ENCODE measurements around the gene RABGAP1. TPM values are rescaled to one million over a fixed set of nuclear protein-coding genes. Genes with fewer than 3 reads are reported as not detected.

RABGAP1 gene
- total RNA-seq, 1 experiment from 2014 or later, result 15.3 TPM

- DNase-seq, result no peak
- H3K9me3 ChIP-seq, result no peaks in the 10 kb centered on the region
- H3K27me3 ChIP-seq, result no peaks in the 10 kb centered on the region
- peaks cover 10% of the 10 kb centered on the region for H3K36me3 ChIP-seq
- no peak overlapping the region for H3K4me3 ChIP-seq
These were observed 112.9 kb downstream of the RABGAP1 start for GRCh38 chr9:123053711-123054110.

GRCh38 chr9:123058834-123059233, 118.0 kb downstream of the RABGAP1 start:
- Histone ChIP-seq H3K36me3 (peaks cover 7% of the 10 kb centered on the region), H3K9me3 (no peaks in the 10 kb centered on the region), H3K27me3 (no peaks in the 10 kb centered on the region), H3K4me3 (no peak overlapping the region)
- no peak for DNase-seq

- no peaks in the 10 kb centered on the region for H3K9me3 ChIP-seq
- no peak overlapping the region for H3K4me3 ChIP-seq
- H3K36me3 ChIP-seq, result peaks cover 5% of the 10 kb centered on the region
- no peaks in the 10 kb centered on the region for H3K27me3 ChIP-seq
- no peak for DNase-seq
These were observed 118.8 kb downstream of the RABGAP1 start for GRCh38 chr9:123059472-123060220.

GRCh38 chr9:123061216-123061615, 120.4 kb downstream of the RABGAP1 start:
- no peaks in the 10 kb centered on the region for H3K27me3 ChIP-seq
- no peaks in the 10 kb centered on the region for H3K9me3 ChIP-seq
- H3K36me3 ChIP-seq, result peaks cover 8% of the 10 kb centered on the region
- no peak for DNase-seq
- H3K4me3 ChIP-seq, result no peak overlapping the region

- DNase-seq, result peak; percentile 29
These were observed 121.7 kb downstream of the RABGAP1 start for GRCh38 chr9:123062351-123063176.

GRCh38 chr9:123063177-123063598, 122.4 kb downstream of the RABGAP1 start:
- DNase-seq, result no peak
- H3K4me3 ChIP-seq, result no peak overlapping the region

More at GRCh38 chr9:123062351-123063176, 121.7 kb downstream of the RABGAP1 start:
- Histone ChIP-seq H3K4me3 (no peak overlapping the region), H3K9me3 (no peaks in the 10 kb centered on the region), H3K27me3 (no peaks in the 10 kb centered on the region), H3K36me3 (peaks cover 16% of the 10 kb centered on the region)

GRCh38 chr9:123063896-123064295, 123.1 kb downstream of the RABGAP1 start:
- no peak overlapping the region for H3K4me3 ChIP-seq
- peaks cover 19% of the 10 kb centered on the region for H3K36me3 ChIP-seq
- H3K9me3 ChIP-seq, result no peaks in the 10 kb centered on the region
- H3K27me3 ChIP-seq, result no peaks in the 10 kb centered on the region
- no peak for DNase-seq

More at GRCh38 chr9:123063177-123063598, 122.4 kb downstream of the RABGAP1 start:
- Histone ChIP-seq H3K9me3 (no peaks in the 10 kb centered on the region), H3K36me3 (peaks cover 19% of the 10 kb centered on the region), H3K27me3 (no peaks in the 10 kb centered on the region)

GRCh38 chr9:123064716-123065115, 123.9 kb downstream of the RABGAP1 start:
- no peak for DNase-seq
- peaks cover 19% of the 10 kb centered on the region for H3K36me3 ChIP-seq
- no peaks in the 10 kb centered on the region for H3K9me3 ChIP-seq

GRCh38 chr9:123065196-123065595, 124.4 kb downstream of the RABGAP1 start:
- Histone ChIP-seq H3K36me3 (peaks cover 19% of the 10 kb centered on the region), H3K27me3 (no peaks in the 10 kb centered on the region), H3K4me3 (no peak overlapping the region), H3K9me3 (no peaks in the 10 kb centered on the region)
- DNase-seq, result no peak

More at GRCh38 chr9:123064716-123065115, 123.9 kb downstream of the RABGAP1 start:
- no peaks in the 10 kb centered on the region for H3K27me3 ChIP-seq
- H3K4me3 ChIP-seq, result no peak overlapping the region

- H3K36me3 ChIP-seq, result peaks cover 30% of the 10 kb centered on the region
- H3K9me3 ChIP-seq, result no peaks in the 10 kb centered on the region
- DNase-seq, result no peak
- H3K4me3 ChIP-seq, result no peak overlapping the region
- no peaks in the 10 kb centered on the region for H3K27me3 ChIP-seq
These were observed 126.3 kb downstream of the RABGAP1 start for GRCh38 chr9:123067136-123067535.

- H3K27me3 ChIP-seq, result no peaks in the 10 kb centered on the region
- peaks cover 35% of the 10 kb centered on the region for H3K36me3 ChIP-seq
- no peak overlapping the region for H3K4me3 ChIP-seq
- DNase-seq, result peak; percentile 82
- no peaks in the 10 kb centered on the region for H3K9me3 ChIP-seq
These were observed 128.2 kb downstream of the RABGAP1 start for GRCh38 chr9:123069010-123069481.

- Histone ChIP-seq H3K36me3 (peaks cover 38% of the 10 kb centered on the region), H3K9me3 (no peaks in the 10 kb centered on the region), H3K4me3 (no peak overlapping the region), H3K27me3 (no peaks in the 10 kb centered on the region)
- no peak for DNase-seq
These were observed 129.4 kb downstream of the RABGAP1 start for GRCh38 chr9:123070198-123070597.

GRCh38 chr9:123072407-123072995, 131.7 kb downstream of the RABGAP1 start:
- Histone ChIP-seq H3K4me3 (no peak overlapping the region), H3K36me3 (peaks cover 25% of the 10 kb centered on the region), H3K9me3 (no peaks in the 10 kb centered on the region), H3K27me3 (no peaks in the 10 kb centered on the region)
- DNase-seq, result no peak

GRCh38 chr9:123073441-123073840, 132.6 kb downstream of the RABGAP1 start:
- no peaks in the 10 kb centered on the region for H3K9me3 ChIP-seq
- no peaks in the 10 kb centered on the region for H3K27me3 ChIP-seq
- no peak overlapping the region for H3K4me3 ChIP-seq
- no peak for DNase-seq
- H3K36me3 ChIP-seq, result peaks cover 22% of the 10 kb centered on the region

- Histone ChIP-seq H3K36me3 (peaks cover 25% of the 10 kb centered on the region), H3K4me3 (no peak overlapping the region), H3K9me3 (no peaks in the 10 kb centered on the region), H3K27me3 (no peaks in the 10 kb centered on the region)
- DNase-seq, result no peak
These were observed 133.2 kb downstream of the RABGAP1 start for GRCh38 chr9:123073991-123074422.

GRCh38 chr9:123074628-123075027, 133.8 kb downstream of the RABGAP1 start:
- no peak for DNase-seq
- Histone ChIP-seq H3K9me3 (no peaks in the 10 kb centered on the region), H3K36me3 (peaks cover 25% of the 10 kb centered on the region), H3K27me3 (no peaks in the 10 kb centered on the region), H3K4me3 (no peak overlapping the region)

- Histone ChIP-seq H3K4me3 (no peak overlapping the region), H3K27me3 (no peaks in the 10 kb centered on the region)
These were observed 139.6 kb downstream of the RABGAP1 start for GRCh38 chr9:123080444-123080843.

More at GRCh38 chr9:123080444-123080843, 139.6 kb downstream of the RABGAP1 start:
- no peak for DNase-seq
- Histone ChIP-seq H3K36me3 (peaks cover 31% of the 10 kb centered on the region), H3K9me3 (no peaks in the 10 kb centered on the region)

All from MG63 (cell line).